Natural killer cell (primary cell): ENCODE results near the gene AXIN1. TPM values are rescaled to one million over a fixed set of nuclear protein-coding genes. Genes with fewer than 3 reads are reported as not detected.

Experiments used
- ATAC-seq, 3 donors: fragments of 150-1000 bp in 2 of 3; fragments of 200-7000 bp in 1 of 3; cut with Tn5 transposase; 1 replicate in 1 of 3; 2 replicates in 2 of 3; pipeline ENCODE4 v1.10.0; 2021; ENCODE audit warnings: mild to moderate bottlenecking in 2 of 3, moderate library complexity in 2 of 3
- DNase-seq, 2 donors: peaks; one replicate each; pipeline versions ENCODE4 v3.0.0 to v3.0.0-alpha.2; 2013 to 2021; ENCODE audit warnings: mixed read lengths in 1 of 2
- H3K27ac ChIP-seq: one replicate; pipeline ENCODE4 v1.5.1; 2013; ENCODE audit warnings: mild to moderate bottlenecking, low read length
- H3K27me3 ChIP-seq: one replicate; pipeline ENCODE4 v1.6.1; 2013; ENCODE audit warnings: low read length; ENCODE audit not compliant: control insufficient read depth, insufficient read depth
- H3K36me3 ChIP-seq: one replicate; pipeline ENCODE4 v1.6.1; 2013; ENCODE audit warnings: low read length; ENCODE audit not compliant: control insufficient read depth, insufficient read depth
- H3K4me1 ChIP-seq: one replicate; pipeline ENCODE4 v1.6.1; 2013; ENCODE audit warnings: low read length; ENCODE audit not compliant: control insufficient read depth, insufficient read depth
- H3K4me3 ChIP-seq: one replicate; pipeline ENCODE4 v1.5.1; 2013; ENCODE audit warnings: low read length
- H3K9me3 ChIP-seq: one replicate; pipeline ENCODE4 v1.6.1; 2013; ENCODE audit warnings: low read length; ENCODE audit not compliant: control insufficient read depth, insufficient read depth
- H3K27ac Mint-ChIP-seq, 2 donors: one replicate each; pipeline ENCODE4 v1.8.0; 2022; ENCODE audit warnings: mild to moderate bottlenecking in 2 of 2, mixed read lengths in 2 of 2, moderate library complexity in 1 of 2
- H3K27me3 Mint-ChIP-seq, 2 donors: one replicate each; pipeline ENCODE4 v1.8.0; 2022; ENCODE audit warnings: low read depth in 2 of 2, mixed read lengths in 2 of 2
- H3K36me3 Mint-ChIP-seq: one replicate; pipeline ENCODE4 v1.8.0; 2022; ENCODE audit warnings: mixed read lengths
- H3K4me1 Mint-ChIP-seq, 2 donors: one replicate each; pipeline ENCODE4 v1.8.0; 2022; ENCODE audit warnings: mixed read lengths in 2 of 2
- H3K4me3 Mint-ChIP-seq: one replicate; pipeline ENCODE4 v1.8.0; 2022; ENCODE audit warnings: mild to moderate bottlenecking, moderate library complexity, mixed read lengths
- H3K9me3 Mint-ChIP-seq, 2 donors: one replicate each; pipeline ENCODE4 v1.8.0; 2022; ENCODE audit warnings: mixed read lengths in 2 of 2
- CTCF ChIP-seq: fragments of 200-600 bp; IDR thresholded peaks from one replicate; pipeline ENCODE4 v1.8.0; 2022; ENCODE audit warnings: antibody characterized with exemption
- WGBS: methylation state at CpG from one replicate; pipeline ENCODE4 v1.1.7; 2013; ENCODE audit warnings: missing lambda C conversion rate; ENCODE audit not compliant: insufficient coverage; 5-methylcytosine and 5-hydroxymethylcytosine counted together
- intact Hi-C: fragments of 100-400 bp; cut with micrococcal nuclease; formaldehyde crosslinking; loops from one replicate; pipeline ENCODE4 v1.14.2; 2022
- total RNA-seq, 4 donors: library from RNA; stranded (reverse); fragments of 120-200 nt in 1 of 4; gene quantifications; one replicate each; pipeline versions ENCODE4 v1.2.3 to v1.2.4, GENCODE V29; 2013 to 2022

Gene AXIN1
- total RNA-seq, 3 donors from 2014 or later (not counting 1 experiment from before 2014, with no cell fraction given), result 100 to 122 (median 106) TPM

- peak; percentile 70 for TF ChIP-seq CTCF
- WGBS, result 32% methylated on average over 30 of the region's 30 CpGs
- Mint-ChIP-seq H3K4me3 (no peak overlapping the region), H3K27me3 (no peaks in the 10 kb centered on the region), H3K36me3 (no peaks in the 10 kb centered on the region), H3K4me1 (peaks cover 5 to 7% of the 10 kb centered on the region in 2 donors), H3K27ac (no peak overlapping the region), H3K9me3 (no peaks in the 10 kb centered on the region)
- Histone ChIP-seq H3K4me3 (no peak overlapping the region), H3K27me3 (no peaks in the 10 kb centered on the region), H3K4me1 (peaks cover 10% of the 10 kb centered on the region), H3K9me3 (no peaks in the 10 kb centered on the region), H3K27ac (no peak overlapping the region), H3K36me3 (peaks cover 4% of the 10 kb centered on the region)
- intact Hi-C loops, result loop anchor here (1.0 kb wide), 2 partner anchors 59 to 255 kb away; no protein-coding TSS in a partner anchor
- ATAC-seq (peak; percentile 89 to 98 (median 95)), DNase-seq (peak; percentile 67 to 89)
Measured at GRCh38 chr16:361872-362701, 9.6 kb upstream of the AXIN1 start.

DNA sequence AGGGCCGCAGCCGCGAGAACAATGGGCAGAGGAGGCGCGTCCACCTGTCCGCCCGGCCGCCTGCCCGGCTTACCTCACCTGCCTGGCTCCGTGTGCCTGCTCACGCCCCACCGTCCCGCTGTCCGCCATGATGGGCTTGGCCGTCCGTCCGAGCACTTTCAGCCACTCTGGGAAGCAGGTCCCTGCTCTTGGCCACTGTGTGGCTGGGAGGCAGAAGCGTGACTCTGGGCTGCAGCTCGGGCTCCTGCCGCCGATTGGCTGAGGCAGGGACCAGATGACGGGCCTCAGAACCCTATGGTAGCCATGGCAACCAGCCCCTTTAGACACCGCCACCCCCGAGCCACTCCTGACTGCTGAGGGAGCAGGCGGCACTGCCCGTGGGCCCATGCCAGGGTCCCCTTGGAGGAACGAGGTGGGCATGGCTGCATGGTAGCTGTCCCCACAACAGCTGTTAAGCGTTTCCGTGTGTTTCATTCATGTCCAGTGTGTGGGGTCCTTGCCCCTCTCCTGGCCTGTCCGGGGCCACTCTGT lies 8.9 kb upstream of the AXIN1 start:
- H3K4me1 Mint-ChIP-seq, result peaks cover 7 to 8% of the 10 kb centered on the region in 2 donors
- no peak for TF ChIP-seq CTCF
- Histone ChIP-seq H3K27me3 (no peaks in the 10 kb centered on the region), H3K4me1 (peaks cover 17% of the 10 kb centered on the region), H3K27ac (no peak overlapping the region), H3K36me3 (no peaks in the 10 kb centered on the region), H3K9me3 (no peaks in the 10 kb centered on the region), H3K4me3 (no peak overlapping the region)
- no peaks in the 10 kb centered on the region for H3K27me3 Mint-ChIP-seq
- WGBS, result 93% methylated on average over 30 of the region's 30 CpGs
- no peaks in the 10 kb centered on the region for H3K9me3 Mint-ChIP-seq
- no peak overlapping the region for H3K4me3 Mint-ChIP-seq
- H3K27ac Mint-ChIP-seq, result no peak overlapping the region
- ATAC-seq (no peak), DNase-seq (no peak)
- no peaks in the 10 kb centered on the region for H3K36me3 Mint-ChIP-seq
- intact Hi-C loops, result no loop called here

GRCh38 chr16:360698-361336 lies 8.3 kb upstream of the AXIN1 start:
- Histone ChIP-seq H3K4me1 (peaks cover 23% of the 10 kb centered on the region), H3K36me3 (no peaks in the 10 kb centered on the region), H3K9me3 (no peaks in the 10 kb centered on the region), H3K27me3 (no peaks in the 10 kb centered on the region), H3K4me3 (no peak overlapping the region), H3K27ac (no peak overlapping the region)
- no peaks in the 10 kb centered on the region for H3K36me3 Mint-ChIP-seq
- no peaks in the 10 kb centered on the region for H3K27me3 Mint-ChIP-seq
- DNase-seq, result no peak
- TF ChIP-seq CTCF, result no peak
- whole genome bisulfite sequencing, result 95% methylated on average over 47 of the region's 47 CpGs
- intact Hi-C loops, result no loop called here
- H3K4me1 Mint-ChIP-seq, result peaks cover 7 to 11% of the 10 kb centered on the region in 2 donors
- H3K4me3 Mint-ChIP-seq, result no peak overlapping the region
- no peaks in the 10 kb centered on the region for H3K9me3 Mint-ChIP-seq
- H3K27ac Mint-ChIP-seq, result no peak overlapping the region
- no peak for ATAC-seq
